LHCN-M2 (cell line): Measurements from ENCODE around the gene DNAAF6. TPM values are rescaled to one million over a fixed set of nuclear protein-coding genes. Genes with fewer than 3 reads are reported as not detected.

Source experiments
- DNase-seq: peaks from one replicate; pipeline ENCODE4 v3.0.0-alpha.2; 2012; ENCODE audit warnings: low read depth
- total RNA-seq: library from RNA; depleted of rRNA; stranded (reverse); fragments of >200 nt; gene quantifications from 2 replicates; pipeline ENCODE4 v1.2.3, GENCODE V29; 2014; rRNA removed

DNAAF6 gene
- total RNA-seq, 1 experiment from 2014 or later = not detected

GRCh38 chrX:107293056-107293455, 86.6 kb downstream of the DNAAF6 start:
- no peak for DNase-seq

Other genes starting within 250 kb of the DNAAF6 start
- 25.5 and 31.6 TPM in 2 replicates for gene MORC4, start 206.4 kb upstream of the DNAAF6 start, total RNA-seq
- gene RBM41, start 87.8 kb upstream of the DNAAF6 start, total RNA-seq = 9.4 and 9.9 TPM in 2 replicates
- gene NUP62CL, start 178 bp upstream of the DNAAF6 start, total RNA-seq = not detected in 2 replicates
- under 0.01 TPM in 2 replicates for gene FRMPD3, start 243.0 kb downstream of the DNAAF6 start, total RNA-seq